ENCODE measurements around the gene EPN2.

- TF ChIP-seq CTCF (conservative IDR thresholded peaks at IDR 0.05 in 1 of 2, IDR thresholded peaks at IDR 0.05 in 1 of 2; ENCODE audit: low read depth in 1 of 2, low read length in 2 of 2) (no peak), EZH2 (IDR thresholded peaks at IDR 0.05; ENCODE audit: low read length, missing control alignments) (no peak)
Measured at GRCh38 chr17:19264268-19264667, 27.1 kb downstream of the EPN2 start.
